Stimulated activated naive CD8-positive, alpha-beta T cell treated with anti-CD3 and anti-CD28 coated beads, Interleukin-15, Interleukin-2, amounts not matched to agents 100 U/mL and 50 U/mL, for 24 hours (primary cell): ENCODE measurements around the gene ENTREP3.
"Not testable (repeated sequence)": the region's sequence is repeated elsewhere in the genome, so short reads cannot be mapped to it uniquely, and the experiment has no call there.

Experiments used
- ATAC-seq: fragments of 150-1000 bp; cut with Tn5 transposase; one replicate; pipeline ENCODE4 v1.10.0; 2021
- DNase-seq: peaks from one replicate; pipeline ENCODE4 v3.0.0; 2021

ENTREP3 gene, protein sequence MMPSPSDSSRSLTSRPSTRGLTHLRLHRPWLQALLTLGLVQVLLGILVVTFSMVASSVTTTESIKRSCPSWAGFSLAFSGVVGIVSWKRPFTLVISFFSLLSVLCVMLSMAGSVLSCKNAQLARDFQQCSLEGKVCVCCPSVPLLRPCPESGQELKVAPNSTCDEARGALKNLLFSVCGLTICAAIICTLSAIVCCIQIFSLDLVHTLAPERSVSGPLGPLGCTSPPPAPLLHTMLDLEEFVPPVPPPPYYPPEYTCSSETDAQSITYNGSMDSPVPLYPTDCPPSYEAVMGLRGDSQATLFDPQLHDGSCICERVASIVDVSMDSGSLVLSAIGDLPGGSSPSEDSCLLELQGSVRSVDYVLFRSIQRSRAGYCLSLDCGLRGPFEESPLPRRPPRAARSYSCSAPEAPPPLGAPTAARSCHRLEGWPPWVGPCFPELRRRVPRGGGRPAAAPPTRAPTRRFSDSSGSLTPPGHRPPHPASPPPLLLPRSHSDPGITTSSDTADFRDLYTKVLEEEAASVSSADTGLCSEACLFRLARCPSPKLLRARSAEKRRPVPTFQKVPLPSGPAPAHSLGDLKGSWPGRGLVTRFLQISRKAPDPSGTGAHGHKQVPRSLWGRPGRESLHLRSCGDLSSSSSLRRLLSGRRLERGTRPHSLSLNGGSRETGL

GRCh38 chr1:155255243-155256007, at the start of gene ENTREP3:
Gene ENTREP3, minus strand, starts transcription at chr1:155255483. Its CDS starts 606 bp downstream, at chr1:155254877.
- peak; percentile 66 for ATAC-seq
- peak; percentile 85 for DNase-seq

DNA sequence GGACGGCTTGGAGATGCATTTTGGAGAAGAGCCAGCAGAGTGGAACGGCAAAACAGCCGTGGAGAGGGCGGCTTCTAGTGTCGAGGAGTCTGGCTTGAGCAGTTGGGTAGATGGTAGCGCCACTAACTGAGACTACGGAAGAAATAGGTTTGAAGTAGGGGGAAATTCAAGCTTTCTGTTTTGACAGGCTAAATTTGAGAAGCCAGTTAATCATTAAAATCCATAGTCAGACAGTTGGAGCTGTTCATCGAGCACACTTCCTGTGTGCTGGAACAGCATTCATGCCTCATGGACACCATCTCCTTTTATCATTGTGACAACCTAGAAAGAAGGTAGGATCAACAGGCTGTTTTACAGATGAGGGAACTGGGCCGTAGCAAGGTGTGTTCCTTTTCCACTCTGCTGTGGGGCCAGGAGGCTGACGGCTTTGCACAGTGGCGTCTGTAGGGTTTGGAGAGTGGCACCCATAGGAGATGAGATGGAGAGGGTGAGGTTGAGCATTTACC, 49.3 kb upstream of the ENTREP3 start:
- ATAC-seq = no peak
- no peak for DNase-seq

- ATAC-seq = no peak
- no peak for DNase-seq
These were observed 46.1 kb upstream of the ENTREP3 start, which contains the start of gene PKLR for GRCh38 chr1:155301342-155301841. Gene PKLR, minus strand, starts transcription at chr1:155301438. Its CDS starts 43 bp downstream, at chr1:155301395.

- ATAC-seq (no peak), DNase-seq (no peak)
These were observed 45.5 kb upstream of the ENTREP3 start for GRCh38 chr1:155300553-155301329.

GRCh38 chr1:155300024-155300423, 44.7 kb upstream of the ENTREP3 start:
- no peak for ATAC-seq
- no peak for DNase-seq

- ATAC-seq = no peak
- DNase-seq = no peak
These were observed 42.1 kb upstream of the ENTREP3 start for GRCh38 chr1:155297384-155297783.

DNA sequence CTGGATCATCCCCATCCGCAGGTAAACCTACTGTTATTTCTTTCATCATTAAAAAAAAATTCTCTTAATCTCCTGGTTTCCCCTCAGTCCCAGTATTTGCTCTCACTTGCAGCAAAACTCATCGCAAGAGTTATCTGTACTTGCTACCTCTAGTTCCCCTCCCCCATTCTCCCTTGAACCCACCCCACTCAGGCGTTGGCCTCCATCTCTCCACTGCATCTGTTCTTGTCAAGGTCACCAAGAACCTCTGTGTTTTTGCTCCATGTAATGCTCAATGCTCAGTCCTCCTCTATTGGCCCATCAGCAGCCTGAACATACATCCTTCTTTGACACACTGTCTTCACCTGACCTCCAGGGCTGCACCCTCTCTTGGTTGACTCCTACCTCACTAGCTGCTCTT, 41.4 kb upstream of the ENTREP3 start:
- ATAC-seq = no peak
- no peak for DNase-seq

DNA sequence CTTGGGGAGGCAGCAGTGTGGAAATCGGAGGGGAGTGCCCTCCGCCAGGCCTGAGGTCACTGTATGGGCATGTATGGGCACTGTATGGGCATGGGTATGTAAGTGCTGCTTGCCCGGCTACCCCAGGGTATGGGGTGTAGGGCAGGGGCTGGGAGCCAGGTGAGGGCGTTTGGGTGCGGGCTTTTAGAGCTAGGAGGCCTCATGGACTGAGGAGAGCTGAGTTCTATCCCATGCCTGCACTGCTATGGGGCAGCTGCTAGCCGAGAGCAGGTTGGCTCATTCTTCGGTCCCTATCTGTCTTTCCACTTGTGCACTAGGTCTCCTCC, 40.6 kb upstream of the ENTREP3 start:
- ATAC-seq = no peak
- DNase-seq = no peak

GRCh38 chr1:155295183-155295941, 40.1 kb upstream of the ENTREP3 start:
- no peak for ATAC-seq

DNA sequence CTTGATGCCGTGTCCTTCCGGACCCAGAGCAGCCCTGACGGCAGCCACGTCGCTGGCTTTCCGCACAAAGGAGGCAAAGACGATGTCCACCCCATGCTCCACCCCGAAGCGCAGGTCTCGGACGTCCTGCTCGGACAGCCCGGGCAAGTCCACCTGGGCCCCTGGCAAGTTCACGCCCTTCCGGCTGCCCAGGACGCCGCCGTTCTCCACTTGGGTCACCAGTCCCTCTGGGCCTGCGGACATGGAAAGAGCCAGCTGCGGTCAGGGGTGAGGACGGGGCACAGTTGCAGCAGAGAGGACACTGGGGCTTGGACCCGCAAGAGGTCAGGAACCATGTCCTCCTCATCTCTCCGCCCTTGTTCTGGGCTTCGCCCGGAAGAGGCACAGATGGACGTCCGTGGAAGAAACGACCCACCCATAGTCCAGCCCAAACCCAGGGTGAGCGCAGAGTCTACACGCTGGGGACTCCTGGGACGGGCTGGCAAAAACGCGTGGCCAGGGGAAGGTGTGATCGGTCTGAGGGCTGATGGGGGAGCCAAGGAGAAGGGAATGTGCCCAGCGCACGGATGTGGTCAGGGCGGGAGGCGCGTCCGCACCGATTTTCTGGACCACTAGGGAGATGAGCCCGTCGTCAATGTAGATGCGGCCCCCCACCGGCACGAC, 39.4 kb upstream of the ENTREP3 start:
- no peak for ATAC-seq
- DNase-seq = no peak

More at GRCh38 chr1:155295183-155295941, 40.1 kb upstream of the ENTREP3 start:
- no peak for DNase-seq

DNA sequence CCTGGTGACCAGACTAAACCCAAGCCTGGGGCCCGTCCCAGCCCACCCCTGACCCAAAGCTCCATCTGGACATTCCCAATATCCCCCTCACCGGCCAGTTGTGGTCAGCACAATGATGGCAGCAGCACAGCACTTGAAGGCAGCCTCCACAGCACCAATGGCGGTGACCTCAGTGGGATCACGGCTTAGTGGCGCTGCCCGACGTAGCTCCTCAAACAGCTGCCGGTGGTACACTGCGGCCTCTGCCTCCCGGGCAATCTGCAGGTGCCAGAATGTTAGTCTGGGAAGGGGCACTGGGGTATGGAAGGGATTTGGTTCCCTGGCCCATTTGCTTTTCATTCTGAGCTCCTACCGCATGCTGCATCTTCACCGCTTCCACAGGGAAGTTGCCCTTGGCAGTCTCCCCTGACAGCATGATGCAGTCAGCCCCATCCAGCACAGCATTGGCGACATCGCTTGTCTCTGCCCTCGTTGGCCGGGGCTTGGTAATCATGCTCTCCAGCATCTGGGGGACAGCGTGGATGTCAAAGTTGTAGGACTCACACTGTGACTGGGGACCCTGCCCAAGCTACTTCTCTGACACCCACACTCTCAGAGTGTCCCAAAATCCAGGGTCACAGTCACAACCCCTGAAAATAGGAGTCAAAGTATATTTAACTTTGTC, 37.9 kb upstream of the ENTREP3 start:
- DNase-seq = no peak
- ATAC-seq = no peak

GRCh38 chr1:155291006-155291405, 35.7 kb upstream of the ENTREP3 start:
- not testable (repeated sequence) for ATAC-seq, DNase-seq

- ATAC-seq (no peak), DNase-seq (no peak)
These were observed 32.8 kb upstream of the ENTREP3 start for GRCh38 chr1:155287987-155288543.

DNA sequence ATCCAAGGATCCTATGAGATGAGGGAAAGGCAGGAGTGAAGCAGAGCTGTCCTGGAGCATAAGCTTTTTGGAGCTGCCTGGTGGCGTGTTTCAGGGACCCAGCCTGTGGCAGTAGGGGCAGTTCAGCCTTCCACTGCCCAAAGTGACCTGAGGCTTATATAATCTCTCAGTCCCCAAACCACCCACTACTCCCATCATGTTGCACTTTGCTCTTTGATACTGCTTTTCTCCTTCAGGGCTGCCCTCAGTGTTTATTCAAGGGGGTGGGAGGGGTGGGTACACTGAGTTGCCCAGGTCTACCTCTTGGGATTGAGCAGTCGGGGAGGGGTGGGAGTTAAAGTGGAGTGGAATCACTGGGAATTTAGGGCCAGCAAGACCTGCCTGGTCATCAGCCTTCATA, 31.3 kb upstream of the ENTREP3 start:
- no peak for ATAC-seq
- DNase-seq = no peak

- no peak for ATAC-seq
These were observed 30.4 kb upstream of the ENTREP3 start for GRCh38 chr1:155285631-155286044.

GRCh38 chr1:155285063-155285462, 29.8 kb upstream of the ENTREP3 start:
- no peak for DNase-seq
- no peak for ATAC-seq

More at GRCh38 chr1:155285631-155286044, 30.4 kb upstream of the ENTREP3 start:
- no peak for DNase-seq

DNA sequence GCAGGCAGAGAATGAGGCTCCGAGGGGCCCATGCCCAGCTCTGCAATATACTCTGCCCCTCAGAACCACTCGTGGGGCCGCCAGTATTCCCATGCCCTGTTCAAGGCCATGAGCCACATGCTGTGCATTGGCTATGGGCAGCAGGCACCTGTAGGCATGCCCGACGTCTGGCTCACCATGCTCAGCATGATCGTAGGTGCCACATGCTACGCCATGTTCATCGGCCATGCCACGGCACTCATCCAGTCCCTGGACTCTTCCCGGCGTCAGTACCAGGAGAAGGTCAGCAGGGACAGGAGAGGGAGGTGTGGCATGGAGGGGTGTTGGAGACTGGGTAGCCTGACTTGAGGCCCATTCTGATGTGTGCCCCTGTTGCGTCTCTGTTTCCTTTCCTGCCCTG, 29.2 kb upstream of the ENTREP3 start:
- DNase-seq (no peak), ATAC-seq (no peak)

- DNase-seq (no peak), ATAC-seq (no peak)
These were observed 27.3 kb upstream of the ENTREP3 start for GRCh38 chr1:155282488-155283091.

GRCh38 chr1:155279268-155279667, 24.0 kb upstream of the ENTREP3 start:
- ATAC-seq (no peak), DNase-seq (no peak)
